Measurements from ENCODE around the gene ID1.

DNA sequence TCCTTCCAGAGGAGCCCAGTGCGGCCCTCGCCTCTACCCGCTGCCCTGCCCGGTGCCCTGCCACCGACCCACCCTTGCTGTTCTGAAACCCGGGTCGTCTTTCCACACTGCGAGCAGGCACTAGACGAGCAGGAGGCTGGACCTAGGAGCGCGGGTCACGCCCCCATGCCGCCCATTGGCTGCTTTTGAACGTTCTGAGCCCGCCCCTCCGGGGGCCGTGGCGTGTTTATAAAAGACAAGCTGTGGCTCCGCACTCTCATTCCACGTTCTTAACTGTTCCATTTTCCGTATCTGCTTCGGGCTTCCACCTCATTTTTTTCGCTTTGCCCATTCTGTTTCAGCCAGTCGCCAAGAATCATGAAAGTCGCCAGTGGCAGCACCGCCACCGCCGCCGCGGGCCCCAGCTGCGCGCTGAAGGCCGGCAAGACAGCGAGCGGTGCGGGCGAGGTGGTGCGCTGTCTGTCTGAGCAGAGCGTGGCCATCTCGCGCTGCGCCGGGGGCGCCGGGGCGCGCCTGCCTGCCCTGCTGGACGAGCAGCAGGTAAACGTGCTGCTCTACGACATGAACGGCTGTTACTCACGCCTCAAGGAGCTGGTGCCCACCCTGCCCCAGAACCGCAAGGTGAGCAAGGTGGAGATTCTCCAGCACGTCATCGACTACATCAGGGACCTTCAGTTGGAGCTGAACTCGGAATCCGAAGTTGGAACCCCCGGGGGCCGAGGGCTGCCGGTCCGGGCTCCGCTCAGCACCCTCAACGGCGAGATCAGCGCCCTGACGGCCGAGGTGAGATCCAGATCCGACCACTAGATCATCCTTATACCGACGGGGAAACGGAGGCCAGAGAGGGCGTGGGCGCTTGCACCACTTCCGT is at the start of gene ID1:
- TF ChIP-seq CTCF (IDR thresholded peaks at IDR 0.05) (no peak), POLR2A (IDR thresholded peaks at IDR 0.05) (peak; percentile 69 to 96 (median 80))
